ENCODE measurements around the gene BCAM. TPM values are rescaled to one million over a fixed set of nuclear protein-coding genes. Genes with fewer than 3 reads are reported as not detected.
"Not testable (repeated sequence)": the region's sequence is repeated elsewhere in the genome, so short reads cannot be mapped to it uniquely, and the experiment has no call there.

BCAM gene
- total RNA-seq, 1 experiment from 2014 or later = 73.0 TPM

DNA sequence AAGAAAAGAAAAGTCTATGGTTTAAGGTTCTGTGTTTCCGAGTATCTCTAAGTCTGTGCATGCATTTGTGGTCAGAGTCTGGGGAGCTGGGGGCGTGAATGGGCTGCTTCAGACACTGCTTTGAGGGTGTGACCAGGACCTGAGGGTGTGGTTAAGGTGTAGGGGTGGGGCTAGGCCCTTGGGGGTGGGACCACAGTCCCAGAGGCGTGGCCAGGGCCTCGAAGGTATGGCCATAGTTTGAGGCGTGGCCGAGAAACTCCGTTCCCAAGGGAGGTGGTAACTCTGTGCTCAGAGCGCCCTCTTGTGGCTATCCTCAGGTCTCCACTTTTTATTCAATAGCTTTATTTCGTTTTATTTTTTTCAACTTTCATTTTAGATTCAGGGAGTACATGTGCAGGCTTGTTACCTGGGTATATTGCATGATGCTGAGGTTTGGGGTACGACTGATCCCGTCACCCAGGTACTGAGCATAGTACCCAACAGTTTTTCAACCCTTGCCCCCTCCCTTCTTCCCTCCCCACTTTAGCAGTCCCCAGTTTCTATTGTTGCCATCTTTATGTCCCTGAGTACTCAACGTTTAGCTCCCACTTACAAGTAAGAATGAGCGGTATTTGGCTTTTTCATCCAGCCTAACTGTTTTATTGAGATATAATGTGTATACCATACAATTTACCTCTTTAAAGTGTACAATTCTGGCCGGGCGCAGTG, 38.2 kb upstream of the BCAM start:
- no peak overlapping the region for H4K8ac ChIP-seq (replicated peaks; ENCODE audit: insufficient read length, low read depth, low read length)
- H3K79me2 ChIP-seq (ENCODE audit: insufficient read depth, low read length) = no peaks in the 10 kb centered on the region
- peaks cover 3% of the 10 kb centered on the region in 2 experiments for H3K4me1 Mint-ChIP-seq
- H4K91ac ChIP-seq (ENCODE audit: insufficient read length, low read depth, low read length) = no peak overlapping the region
- no peak overlapping the region for H3K4me2 ChIP-seq (ENCODE audit: insufficient read depth, insufficient read length, low read length)
- H3K36me3 Mint-ChIP-seq (ENCODE audit: insufficient read depth in 1 of 3, low read depth in 3 of 3) = peaks cover 2 to 5% (median 3%) of the 10 kb centered on the region in 3 experiments; a peak in 3 of 7 replicates
- H2BK12ac ChIP-seq (ENCODE audit: insufficient read length, low read depth, low read length) = no peak overlapping the region
- H3K14ac ChIP-seq (ENCODE audit: insufficient read depth, low read length) = no peak overlapping the region
- no peak overlapping the region for H3K9ac ChIP-seq (ENCODE audit: extremely low read depth, insufficient read length, low read length)
- H3K4ac ChIP-seq (ENCODE audit: low read depth, low read length) = no peak overlapping the region
- H3K23ac ChIP-seq (ENCODE audit: insufficient read length, low read depth, low read length) = no peak overlapping the region
- no peak overlapping the region for H3K56ac ChIP-seq (ENCODE audit: insufficient read length, low read depth, low read length)
- no peak overlapping the region for H3K18ac ChIP-seq (ENCODE audit: insufficient read length, low read depth, low read length)
- no peaks in the 10 kb centered on the region; the same call in 1 of the 2 replicates for H3K27me3 ChIP-seq (ENCODE audit: insufficient read depth, low read length)
- no peak overlapping the region for H2BK120ac ChIP-seq (ENCODE audit: low read depth, low read length, poor library complexity, severe bottlenecking)
- H2AK5ac ChIP-seq (ENCODE audit: insufficient read length, low read length) = no peak overlapping the region
- peak overlapping the region in 1 of 2 experiments; percentile 14; a peak in 2 of 5 replicates for H3K4me3 Mint-ChIP-seq
- no peak overlapping the region for H2BK15ac ChIP-seq (ENCODE audit: low read depth, low read length)
- no peak overlapping the region for H2AFZ ChIP-seq (ENCODE audit: low read length)
- TF ChIP-seq, protein P1, sequence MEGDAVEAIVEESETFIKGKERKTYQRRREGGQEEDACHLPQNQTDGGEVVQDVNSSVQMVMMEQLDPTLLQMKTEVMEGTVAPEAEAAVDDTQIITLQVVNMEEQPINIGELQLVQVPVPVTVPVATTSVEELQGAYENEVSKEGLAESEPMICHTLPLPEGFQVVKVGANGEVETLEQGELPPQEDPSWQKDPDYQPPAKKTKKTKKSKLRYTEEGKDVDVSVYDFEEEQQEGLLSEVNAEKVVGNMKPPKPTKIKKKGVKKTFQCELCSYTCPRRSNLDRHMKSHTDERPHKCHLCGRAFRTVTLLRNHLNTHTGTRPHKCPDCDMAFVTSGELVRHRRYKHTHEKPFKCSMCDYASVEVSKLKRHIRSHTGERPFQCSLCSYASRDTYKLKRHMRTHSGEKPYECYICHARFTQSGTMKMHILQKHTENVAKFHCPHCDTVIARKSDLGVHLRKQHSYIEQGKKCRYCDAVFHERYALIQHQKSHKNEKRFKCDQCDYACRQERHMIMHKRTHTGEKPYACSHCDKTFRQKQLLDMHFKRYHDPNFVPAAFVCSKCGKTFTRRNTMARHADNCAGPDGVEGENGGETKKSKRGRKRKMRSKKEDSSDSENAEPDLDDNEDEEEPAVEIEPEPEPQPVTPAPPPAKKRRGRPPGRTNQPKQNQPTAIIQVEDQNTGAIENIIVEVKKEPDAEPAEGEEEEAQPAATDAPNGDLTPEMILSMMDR (conservative IDR thresholded peaks at IDR 0.05) = peak; percentile 94
- peaks cover 2% of the 10 kb centered on the region for H4K20me1 ChIP-seq (ENCODE audit: control insufficient read depth, insufficient read depth, insufficient read length)
- no peak overlapping the region for H2BK20ac ChIP-seq (ENCODE audit: low read depth, low read length, poor library complexity, severe bottlenecking)
- peak overlapping the region in 1 of 3 experiments; percentile 61; a peak in 1 of 7 replicates for H3K27ac Mint-ChIP-seq
- no CpG with 5 or more reads among the region's 15 CpGs for WGBS (ENCODE audit: extremely low coverage, insufficient read length, low lambda C conversion rate)
- no peak overlapping the region for H3T11ph ChIP-seq (ENCODE audit: low read length)
- peaks cover 39% of the 10 kb centered on the region for H3K27me3 Mint-ChIP-seq (ENCODE audit: low read depth)
- H3K9me3 ChIP-seq (ENCODE audit: control insufficient read depth, low read depth, low read length) = no peaks in the 10 kb centered on the region
- H3K79me1 ChIP-seq (ENCODE audit: insufficient read depth, low read depth, low read length, poor library complexity, severe bottlenecking) = no peaks in the 10 kb centered on the region
- H2BK5ac ChIP-seq (ENCODE audit: insufficient read length, low read length) = no peak overlapping the region
- peaks cover 9 to 11% of the 10 kb centered on the region in 2 experiments for H3K9me3 Mint-ChIP-seq
- DNase-seq = peak; percentile 97
- no peaks in the 10 kb centered on the region for H3K23me2 ChIP-seq (ENCODE audit: insufficient read length, low read depth, low read length, poor library complexity, severe bottlenecking)
- no peaks in the 10 kb centered on the region; the same call in 1 of the 2 replicates for H3K4me1 ChIP-seq (ENCODE audit: insufficient read depth, low read length)
- no peak overlapping the region for H4K5ac ChIP-seq (ENCODE audit: insufficient read length, low read depth, low read length)
- no peak overlapping the region for H3K27ac ChIP-seq (ENCODE audit: insufficient read length, low read depth, low read length)

DNA sequence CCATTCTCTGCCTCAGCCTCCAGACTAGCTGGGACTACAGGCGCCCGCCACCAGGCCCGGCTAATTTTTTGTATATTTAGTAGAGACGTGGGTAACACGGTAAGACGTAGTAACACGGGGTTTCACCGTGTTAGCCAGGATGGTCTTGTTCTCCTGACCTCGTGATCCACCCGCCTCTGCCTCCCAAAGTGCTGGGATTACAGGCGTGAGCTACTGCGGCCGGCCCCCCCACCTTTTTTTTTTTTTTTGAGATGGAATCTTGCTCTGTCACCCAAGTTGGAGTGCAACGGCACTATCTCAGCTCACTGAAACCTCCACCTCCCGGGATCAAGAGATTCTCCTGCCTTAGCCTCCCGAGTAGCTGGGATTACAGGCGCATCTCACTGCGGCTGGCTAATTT, 36.8 kb upstream of the BCAM start:
- H2BK12ac ChIP-seq (ENCODE audit: insufficient read length, low read depth, low read length); H4K5ac ChIP-seq (ENCODE audit: insufficient read length, low read depth, low read length); H3K9me3 ChIP-seq (ENCODE audit: control insufficient read depth, low read depth, low read length); H4K91ac ChIP-seq (ENCODE audit: insufficient read length, low read depth, low read length); H3K9ac ChIP-seq (ENCODE audit: extremely low read depth, insufficient read length, low read length); H3K4me2 ChIP-seq (ENCODE audit: insufficient read depth, insufficient read length, low read length); H4K8ac ChIP-seq (replicated peaks; ENCODE audit: insufficient read length, low read depth, low read length); H3K79me2 ChIP-seq (ENCODE audit: insufficient read depth, low read length); H3K36me3 Mint-ChIP-seq (ENCODE audit: insufficient read depth in 1 of 3, low read depth in 3 of 3); H2AFZ ChIP-seq (ENCODE audit: low read length); H3K23me2 ChIP-seq (ENCODE audit: insufficient read length, low read depth, low read length, poor library complexity, severe bottlenecking); DNase-seq; H2BK120ac ChIP-seq (ENCODE audit: low read depth, low read length, poor library complexity, severe bottlenecking); H3K4ac ChIP-seq (ENCODE audit: low read depth, low read length); H3K4me3 Mint-ChIP-seq; H3K27ac Mint-ChIP-seq; H4K20me1 ChIP-seq (ENCODE audit: control insufficient read depth, insufficient read depth, insufficient read length); H3K14ac ChIP-seq (ENCODE audit: insufficient read depth, low read length); H2BK5ac ChIP-seq (ENCODE audit: insufficient read length, low read length); H3K79me1 ChIP-seq (ENCODE audit: insufficient read depth, low read depth, low read length, poor library complexity, severe bottlenecking); H3K56ac ChIP-seq (ENCODE audit: insufficient read length, low read depth, low read length); H2AK5ac ChIP-seq (ENCODE audit: insufficient read length, low read length); H3K4me1 ChIP-seq (ENCODE audit: insufficient read depth, low read length); H3T11ph ChIP-seq (ENCODE audit: low read length); H3K27ac ChIP-seq (ENCODE audit: insufficient read length, low read depth, low read length); H2BK15ac ChIP-seq (ENCODE audit: low read depth, low read length); H2BK20ac ChIP-seq (ENCODE audit: low read depth, low read length, poor library complexity, severe bottlenecking); H3K23ac ChIP-seq (ENCODE audit: insufficient read length, low read depth, low read length); H3K18ac ChIP-seq (ENCODE audit: insufficient read length, low read depth, low read length); H3K27me3 ChIP-seq (ENCODE audit: insufficient read depth, low read length): not testable (repeated sequence)
- Mint-ChIP-seq H3K27me3 (ENCODE audit: low read depth) (peaks cover 41% of the 10 kb centered on the region), H3K4me1 (peaks cover 6 to 10% of the 10 kb centered on the region in 2 experiments), H3K9me3 (peaks cover 9 to 11% of the 10 kb centered on the region in 2 experiments)
- no CpG with 5 or more reads among the region's 18 CpGs for WGBS (ENCODE audit: extremely low coverage, insufficient read length, low lambda C conversion rate)

Measured in H9 (cell line).